GM18498 (cell line): ENCODE measurements around the gene ZNF232.
"Not testable (repeated sequence)": the region's sequence is repeated elsewhere in the genome, so short reads cannot be mapped to it uniquely, and the experiment has no call there.

Experiments used
- ATAC-seq: cut with Tn5 transposase; IDR thresholded peaks from one replicate; pipeline ENCODE4 v1.9.1; 2021; ENCODE audit warnings: mild to moderate bottlenecking, moderate library complexity; ENCODE audit not compliant: unreplicated experiment

The ZNF232 gene

GRCh38 chr17:5130261-5130660 lies 18.6 kb upstream of the ZNF232 start:
- not testable (repeated sequence) for ATAC-seq

- ATAC-seq, result not testable (repeated sequence)
These were observed 18.1 kb upstream of the ZNF232 start for GRCh38 chr17:5129770-5130169.

GRCh38 chr17:5128905-5129535 lies 17.3 kb upstream of the ZNF232 start:
- no peak for ATAC-seq

- ATAC-seq, result not testable (repeated sequence)
These were observed 16.7 kb upstream of the ZNF232 start for GRCh38 chr17:5128387-5128786.

GRCh38 chr17:5127910-5128309 lies 16.2 kb upstream of the ZNF232 start:
- ATAC-seq, result no peak

GRCh38 chr17:5126719-5127488 lies 15.2 kb upstream of the ZNF232 start:
- no peak for ATAC-seq

- ATAC-seq, result not testable (repeated sequence)
These were observed 13.2 kb upstream of the ZNF232 start for GRCh38 chr17:5124896-5125295.

- not testable (repeated sequence) for ATAC-seq
These were observed 12.6 kb upstream of the ZNF232 start for GRCh38 chr17:5124125-5124760.

- ATAC-seq, result no peak
These were observed 11.9 kb upstream of the ZNF232 start for GRCh38 chr17:5123343-5124124.

GRCh38 chr17:5122586-5123342 lies 11.1 kb upstream of the ZNF232 start:
- ATAC-seq, result no peak

GRCh38 chr17:5122056-5122455 lies 10.4 kb upstream of the ZNF232 start:
- not testable (repeated sequence) for ATAC-seq

GRCh38 chr17:5121186-5121841 lies 9.6 kb upstream of the ZNF232 start:
- ATAC-seq, result no peak

- not testable (repeated sequence) for ATAC-seq
These were observed 8.9 kb upstream of the ZNF232 start for GRCh38 chr17:5120436-5121185.

- no peak for ATAC-seq
These were observed 8.4 kb upstream of the ZNF232 start for GRCh38 chr17:5120036-5120435.

GRCh38 chr17:5118219-5118618 lies 6.5 kb upstream of the ZNF232 start:
- no peak for ATAC-seq

- no peak for ATAC-seq
These were observed 4.3 kb upstream of the ZNF232 start, which contains the start of gene USP6 for GRCh38 chr17:5115673-5116651. TSS of gene USP6 (plus strand) at chr17:5116032. CDS start at chr17:5130368, 14,336 bp downstream.

- no peak for ATAC-seq
These were observed 862 bp downstream of the ZNF232 start for GRCh38 chr17:5110816-5111215.

GRCh38 chr17:5100832-5101231 lies 10.8 kb downstream of the ZNF232 start:
- no peak for ATAC-seq
